Dorsolateral prefrontal cortex (tissue), 118 donors: ENCODE data around the gene KCTD7. TPM values are rescaled to one million over a fixed set of nuclear protein-coding genes. Genes with fewer than 3 reads are reported as not detected.

Source experiments
- total RNA-seq, 120 experiments: library from RNA; stranded (reverse); gene quantifications; one replicate each; pipeline versions ENCODE4 v1.2.3 to v1.2.4, GENCODE V29; 2022

The KCTD7 gene
- total RNA-seq, 120 experiments from 2014 or later, result 24.3 to 52.8 (median 34.0) TPM

Other genes starting within 250 kb of the KCTD7 start
- 10 to 100 TPM; 30.2 to 59.5 (median 45.8) TPM for gene RABGEF1, start 111.9 kb downstream of the KCTD7 start, total RNA-seq